Neural cell (in vitro differentiated cells): ENCODE results near the gene DHFR. TPM values are rescaled to one million over a fixed set of nuclear protein-coding genes. Genes with fewer than 3 reads are reported as not detected.

Experiments used
- H2AFZ ChIP-seq: fragments of 200-600, 300-800 bp; sonication (generic), shearing (Covaris generic); 2 replicates; pipeline ENCODE4 v1.6.0; 2014; ENCODE audit warnings: low read depth, mild to moderate bottlenecking, antibody characterized with exemption, low read length, moderate library complexity
- H3F3A ChIP-seq: fragments of 200-600 bp; shearing (Covaris generic); 2 replicates; pipeline ENCODE4 v1.6.1; 2016; ENCODE audit warnings: mild to moderate bottlenecking, moderate library complexity, mixed read lengths, antibody characterized with exemption, low read length; ENCODE audit not compliant: insufficient read depth, poor library complexity, severe bottlenecking
- H3K27ac ChIP-seq: fragments of 200-600, 300-800 bp; sonication (generic), shearing (Covaris generic); 2 replicates; pipeline ENCODE4 v1.5.1; 2014; ENCODE audit warnings: mild to moderate bottlenecking, low read length, moderate library complexity
- H3K27me3 ChIP-seq: fragments of 300-800, 200-600 bp; sonication (generic), shearing (Covaris generic); 2 replicates; pipeline ENCODE4 v1.6.0; 2014; ENCODE audit warnings: mild to moderate bottlenecking, low read depth, low read length, moderate library complexity; ENCODE audit not compliant: insufficient read depth
- H3K36me3 ChIP-seq: fragments of 300-800, 200-600 bp; sonication (generic), shearing (Covaris generic); 2 replicates; pipeline ENCODE4 v1.5.1; 2014; ENCODE audit warnings: mild to moderate bottlenecking, antibody characterized with exemption, low read length, moderate library complexity; ENCODE audit not compliant: insufficient read depth
- H3K4me2 ChIP-seq: fragments of 300-800, 200-600 bp; sonication (generic), shearing (Covaris generic); 2 replicates; pipeline ENCODE4 v1.6.0; 2014; ENCODE audit warnings: mild to moderate bottlenecking, low read length
- H3K4me3 ChIP-seq: fragments of 300-800, 200-600 bp; sonication (generic), shearing (Covaris generic); 2 replicates; pipeline ENCODE4 v1.5.1; 2014; ENCODE audit warnings: mild to moderate bottlenecking, low read length, moderate library complexity
- H3K79me2 ChIP-seq: fragments of 200-600 bp; shearing (Covaris generic); replicated peaks from 2 replicates; pipeline ENCODE4 v1.6.0; 2014; ENCODE audit warnings: mild to moderate bottlenecking, low read length, moderate library complexity; ENCODE audit not compliant: insufficient read depth
- H3K9ac ChIP-seq: fragments of 300-800, 200-600 bp; sonication (generic), shearing (Covaris generic); 2 replicates; pipeline ENCODE4 v1.6.1; 2016; ENCODE audit warnings: mild to moderate bottlenecking, low read length, mixed read lengths
- H3K9me2 ChIP-seq: fragments of 200-600 bp; shearing (Covaris generic); 2 replicates; pipeline ENCODE4 v1.6.1; 2016; ENCODE audit warnings: mild to moderate bottlenecking, low read length, mixed read lengths; ENCODE audit not compliant: insufficient read depth
- H3K9me3 ChIP-seq: fragments of 200-600, 300-800 bp; sonication (generic), shearing (Covaris generic); 2 replicates; pipeline ENCODE4 v1.6.1; 2016; ENCODE audit warnings: mild to moderate bottlenecking, mixed run types, low read length, moderate library complexity, mixed read lengths
- H4K20me1 ChIP-seq: fragments of 200-600 bp; shearing (Covaris generic); 2 replicates; pipeline ENCODE4 v1.6.1; 2016; ENCODE audit warnings: mild to moderate bottlenecking, mixed run types; ENCODE audit not compliant: insufficient read depth
- EP300 ChIP-seq: fragments of 450-650 bp; conservative IDR thresholded peaks from 2 replicates; pipeline ENCODE4 v1.6.1; 2014; ENCODE audit warnings: antibody characterized with exemption, mild to moderate bottlenecking, moderate library complexity; ENCODE audit not compliant: poor library complexity, severe bottlenecking
- EZH2 ChIP-seq: fragments of 200-600, 300-800 bp; shearing (Covaris generic), sonication (generic); IDR thresholded peaks from 2 replicates; pipeline ENCODE4 v1.6.1; 2014; ENCODE audit warnings: antibody characterized with exemption, low read length, borderline replicate concordance, mild to moderate bottlenecking; ENCODE audit not compliant: insufficient read depth, poor library complexity, severe bottlenecking
- MXI1 ChIP-seq: fragments of 450-650 bp; conservative IDR thresholded peaks from 2 replicates; pipeline ENCODE4 v1.6.1; 2014; ENCODE audit warnings: antibody characterized with exemption, mild to moderate bottlenecking; ENCODE audit not compliant: poor library complexity, severe bottlenecking
- POLR2AphosphoS5 ChIP-seq: IDR thresholded peaks from 2 replicates; pipeline ENCODE4 v1.6.1; 2012
- RAD21 ChIP-seq: fragments of 450-650 bp; conservative IDR thresholded peaks from 2 replicates; pipeline ENCODE4 v1.6.1; 2014; ENCODE audit warnings: antibody characterized with exemption, mild to moderate bottlenecking, moderate library complexity
- SMC3 ChIP-seq: fragments of 450-650 bp; conservative IDR thresholded peaks from 2 replicates; pipeline ENCODE4 v1.6.1; 2014; ENCODE audit warnings: antibody characterized with exemption, mild to moderate bottlenecking, moderate library complexity; ENCODE audit not compliant: poor library complexity
- TAF1 ChIP-seq: IDR thresholded peaks from 2 replicates; pipeline ENCODE4 v1.6.1; 2012; ENCODE audit warnings: low read depth
- polyA plus RNA-seq: library from polyadenylated mRNA; depleted of rRNA; stranded (reverse); fragments of >200 nt; gene quantifications from 2 replicates; pipeline ENCODE4 v1.2.3, GENCODE V29; 2014
- TF ChIP-seq, protein P1 (sequence below): IDR thresholded peaks from 2 replicates; pipeline ENCODE4 v1.6.1; 2012; ENCODE audit warnings: borderline replicate concordance
- TF ChIP-seq, protein P2 (sequence below): fragments of 450-650 bp; IDR thresholded peaks from 2 replicates; pipeline ENCODE4 v1.5.1; 2014; ENCODE audit warnings: antibody characterized with exemption, mild to moderate bottlenecking, moderate library complexity; ENCODE audit not compliant: poor library complexity, severe bottlenecking

DHFR gene
- polyA plus RNA-seq, 1 donor from 2014 or later, result 21.2 TPM

DNA sequence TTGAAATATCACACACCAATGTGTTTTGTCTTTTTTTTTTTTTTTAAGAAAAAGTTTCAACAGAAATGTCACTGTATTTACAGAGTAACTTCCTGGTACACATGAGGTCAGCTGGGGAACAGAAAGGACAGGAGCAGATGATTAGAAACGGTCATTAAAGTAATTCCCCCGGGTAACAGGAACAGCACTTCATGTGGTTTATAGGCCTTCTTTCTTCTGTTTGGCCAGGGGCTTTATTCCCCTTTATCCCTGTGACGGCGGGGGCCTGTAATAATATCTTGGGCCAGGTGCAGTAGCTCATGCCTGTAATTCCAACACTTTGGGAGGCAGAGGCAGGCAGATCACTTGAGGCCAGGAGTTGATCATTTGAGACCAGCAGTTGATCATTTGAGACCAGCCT lies 30.8 kb downstream of the DHFR start:
- no peaks in the 10 kb centered on the region for H3K9me3 ChIP-seq
- no peak overlapping the region for H2AFZ ChIP-seq
- no peaks in the 10 kb centered on the region for H3K9me2 ChIP-seq
- H3K4me3 ChIP-seq, result no peak overlapping the region
- H3K27me3 ChIP-seq, result no peaks in the 10 kb centered on the region
- H3K79me2 ChIP-seq, result no peaks in the 10 kb centered on the region
- TF ChIP-seq EZH2 (no peak), MXI1 (no peak)
- no peak overlapping the region for H3K9ac ChIP-seq
- H3K27ac ChIP-seq, result no peak overlapping the region
- no peaks in the 10 kb centered on the region for H4K20me1 ChIP-seq
- no peaks in the 10 kb centered on the region for H3F3A ChIP-seq
- H3K36me3 ChIP-seq, result no peaks in the 10 kb centered on the region
- no peak overlapping the region for H3K4me2 ChIP-seq

DNA sequence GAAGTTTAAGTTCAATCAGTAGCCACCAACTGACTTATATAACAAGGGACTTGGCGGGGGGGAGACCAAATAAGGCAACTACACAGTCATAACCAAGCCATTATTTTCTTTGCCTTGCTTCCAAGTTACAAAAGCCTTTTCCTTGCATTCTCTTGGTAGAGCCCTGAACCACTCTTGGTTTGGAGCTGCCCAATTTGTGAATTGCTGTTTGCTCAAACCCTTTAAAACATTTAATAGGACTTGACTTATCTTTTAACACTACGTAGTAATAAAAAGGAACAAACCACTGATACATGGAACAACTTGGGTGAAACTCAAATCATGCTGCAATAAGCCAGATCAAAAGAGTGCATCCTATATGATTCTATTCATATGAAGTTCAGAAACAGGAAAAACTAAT lies 32.0 kb downstream of the DHFR start:
- Histone ChIP-seq H3K9me2 (no peaks in the 10 kb centered on the region), H3K9ac (no peak overlapping the region), H3K27me3 (no peaks in the 10 kb centered on the region), H3K79me2 (no peaks in the 10 kb centered on the region), H3K27ac (no peak overlapping the region), H3K9me3 (no peaks in the 10 kb centered on the region), H3K4me3 (no peak overlapping the region), H3K4me2 (no peak overlapping the region), H2AFZ (no peak overlapping the region), H4K20me1 (no peaks in the 10 kb centered on the region), H3F3A (no peaks in the 10 kb centered on the region), H3K36me3 (no peaks in the 10 kb centered on the region)
- TF ChIP-seq, protein P1, sequence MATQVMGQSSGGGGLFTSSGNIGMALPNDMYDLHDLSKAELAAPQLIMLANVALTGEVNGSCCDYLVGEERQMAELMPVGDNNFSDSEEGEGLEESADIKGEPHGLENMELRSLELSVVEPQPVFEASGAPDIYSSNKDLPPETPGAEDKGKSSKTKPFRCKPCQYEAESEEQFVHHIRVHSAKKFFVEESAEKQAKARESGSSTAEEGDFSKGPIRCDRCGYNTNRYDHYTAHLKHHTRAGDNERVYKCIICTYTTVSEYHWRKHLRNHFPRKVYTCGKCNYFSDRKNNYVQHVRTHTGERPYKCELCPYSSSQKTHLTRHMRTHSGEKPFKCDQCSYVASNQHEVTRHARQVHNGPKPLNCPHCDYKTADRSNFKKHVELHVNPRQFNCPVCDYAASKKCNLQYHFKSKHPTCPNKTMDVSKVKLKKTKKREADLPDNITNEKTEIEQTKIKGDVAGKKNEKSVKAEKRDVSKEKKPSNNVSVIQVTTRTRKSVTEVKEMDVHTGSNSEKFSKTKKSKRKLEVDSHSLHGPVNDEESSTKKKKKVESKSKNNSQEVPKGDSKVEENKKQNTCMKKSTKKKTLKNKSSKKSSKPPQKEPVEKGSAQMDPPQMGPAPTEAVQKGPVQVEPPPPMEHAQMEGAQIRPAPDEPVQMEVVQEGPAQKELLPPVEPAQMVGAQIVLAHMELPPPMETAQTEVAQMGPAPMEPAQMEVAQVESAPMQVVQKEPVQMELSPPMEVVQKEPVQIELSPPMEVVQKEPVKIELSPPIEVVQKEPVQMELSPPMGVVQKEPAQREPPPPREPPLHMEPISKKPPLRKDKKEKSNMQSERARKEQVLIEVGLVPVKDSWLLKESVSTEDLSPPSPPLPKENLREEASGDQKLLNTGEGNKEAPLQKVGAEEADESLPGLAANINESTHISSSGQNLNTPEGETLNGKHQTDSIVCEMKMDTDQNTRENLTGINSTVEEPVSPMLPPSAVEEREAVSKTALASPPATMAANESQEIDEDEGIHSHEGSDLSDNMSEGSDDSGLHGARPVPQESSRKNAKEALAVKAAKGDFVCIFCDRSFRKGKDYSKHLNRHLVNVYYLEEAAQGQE, result no peak
- TF ChIP-seq EP300, result no peak
- no peak for TF ChIP-seq RAD21
- TF ChIP-seq TAF1, result no peak
- no peak for TF ChIP-seq POLR2AphosphoS5
- no peak for TF ChIP-seq EZH2
- TF ChIP-seq SMC3, result no peak
- TF ChIP-seq, protein P2, sequence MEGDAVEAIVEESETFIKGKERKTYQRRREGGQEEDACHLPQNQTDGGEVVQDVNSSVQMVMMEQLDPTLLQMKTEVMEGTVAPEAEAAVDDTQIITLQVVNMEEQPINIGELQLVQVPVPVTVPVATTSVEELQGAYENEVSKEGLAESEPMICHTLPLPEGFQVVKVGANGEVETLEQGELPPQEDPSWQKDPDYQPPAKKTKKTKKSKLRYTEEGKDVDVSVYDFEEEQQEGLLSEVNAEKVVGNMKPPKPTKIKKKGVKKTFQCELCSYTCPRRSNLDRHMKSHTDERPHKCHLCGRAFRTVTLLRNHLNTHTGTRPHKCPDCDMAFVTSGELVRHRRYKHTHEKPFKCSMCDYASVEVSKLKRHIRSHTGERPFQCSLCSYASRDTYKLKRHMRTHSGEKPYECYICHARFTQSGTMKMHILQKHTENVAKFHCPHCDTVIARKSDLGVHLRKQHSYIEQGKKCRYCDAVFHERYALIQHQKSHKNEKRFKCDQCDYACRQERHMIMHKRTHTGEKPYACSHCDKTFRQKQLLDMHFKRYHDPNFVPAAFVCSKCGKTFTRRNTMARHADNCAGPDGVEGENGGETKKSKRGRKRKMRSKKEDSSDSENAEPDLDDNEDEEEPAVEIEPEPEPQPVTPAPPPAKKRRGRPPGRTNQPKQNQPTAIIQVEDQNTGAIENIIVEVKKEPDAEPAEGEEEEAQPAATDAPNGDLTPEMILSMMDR, result no peak
- no peak for TF ChIP-seq MXI1

DNA sequence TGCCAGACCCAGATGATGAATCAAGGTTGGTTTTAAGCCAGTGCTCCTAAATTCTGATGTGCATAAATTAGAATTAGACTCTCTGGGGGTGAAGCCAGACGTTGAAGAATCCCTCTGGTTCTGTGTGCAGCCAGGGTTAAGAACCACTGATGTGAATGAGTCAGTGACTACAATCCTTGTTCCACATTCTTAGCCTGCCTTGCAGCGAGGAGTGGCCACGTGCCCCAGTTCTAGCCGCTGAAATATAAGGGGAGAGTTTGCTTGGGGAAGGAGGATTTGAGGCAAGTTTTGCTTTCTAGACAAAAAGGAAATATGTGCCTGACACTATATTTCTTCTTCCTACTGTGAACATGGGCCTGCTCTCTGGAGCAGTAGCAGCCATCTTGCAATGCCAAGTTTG lies 34.6 kb downstream of the DHFR start:
- Histone ChIP-seq H3K4me3 (no peak overlapping the region), H2AFZ (no peak overlapping the region), H4K20me1 (no peaks in the 10 kb centered on the region), H3K27ac (no peak overlapping the region), H3K4me2 (no peak overlapping the region), H3K79me2 (no peaks in the 10 kb centered on the region), H3K36me3 (no peaks in the 10 kb centered on the region), H3K9me3 (no peaks in the 10 kb centered on the region), H3K9me2 (no peaks in the 10 kb centered on the region), H3K9ac (no peak overlapping the region), H3K27me3 (no peaks in the 10 kb centered on the region), H3F3A (no peaks in the 10 kb centered on the region)
- TF ChIP-seq MXI1, result no peak
- TF ChIP-seq, protein P2, result no peak
- no peak for TF ChIP-seq EZH2
- TF ChIP-seq SMC3, result no peak
- TF ChIP-seq, protein P1, result no peak
- TF ChIP-seq TAF1, result no peak
- no peak for TF ChIP-seq RAD21
- TF ChIP-seq POLR2AphosphoS5, result no peak
